HG03520 (cell line): ENCODE measurements around the gene P2RY1.
A peak's percentile ranks its signal among the peaks of the same experiment; 100 is the strongest.
"Not testable (repeated sequence)": the region's sequence is repeated elsewhere in the genome, so short reads cannot be mapped to it uniquely, and the experiment has no call there.

Source experiments
- ATAC-seq: cut with Tn5 transposase; IDR thresholded peaks from one replicate; pipeline ENCODE4 v1.9.1; 2021; ENCODE audit warnings: mild to moderate bottlenecking, moderate library complexity; ENCODE audit not compliant: unreplicated experiment

P2RY1 gene

DNA sequence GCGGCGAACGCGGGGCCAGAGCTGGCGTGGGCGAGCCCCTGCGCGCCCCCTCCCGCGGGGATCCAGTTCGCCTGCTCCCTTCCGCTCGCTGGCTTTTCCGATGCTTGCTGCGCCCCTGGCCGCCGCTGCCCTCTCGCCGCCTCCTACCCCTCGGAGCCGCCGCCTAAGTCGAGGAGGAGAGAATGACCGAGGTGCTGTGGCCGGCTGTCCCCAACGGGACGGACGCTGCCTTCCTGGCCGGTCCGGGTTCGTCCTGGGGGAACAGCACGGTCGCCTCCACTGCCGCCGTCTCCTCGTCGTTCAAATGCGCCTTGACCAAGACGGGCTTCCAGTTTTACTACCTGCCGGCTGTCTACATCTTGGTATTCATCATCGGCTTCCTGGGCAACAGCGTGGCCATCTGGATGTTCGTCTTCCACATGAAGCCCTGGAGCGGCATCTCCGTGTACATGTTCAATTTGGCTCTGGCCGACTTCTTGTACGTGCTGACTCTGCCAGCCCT, 721 bp downstream of the P2RY1 start:
- peak; percentile 2 for ATAC-seq

DNA sequence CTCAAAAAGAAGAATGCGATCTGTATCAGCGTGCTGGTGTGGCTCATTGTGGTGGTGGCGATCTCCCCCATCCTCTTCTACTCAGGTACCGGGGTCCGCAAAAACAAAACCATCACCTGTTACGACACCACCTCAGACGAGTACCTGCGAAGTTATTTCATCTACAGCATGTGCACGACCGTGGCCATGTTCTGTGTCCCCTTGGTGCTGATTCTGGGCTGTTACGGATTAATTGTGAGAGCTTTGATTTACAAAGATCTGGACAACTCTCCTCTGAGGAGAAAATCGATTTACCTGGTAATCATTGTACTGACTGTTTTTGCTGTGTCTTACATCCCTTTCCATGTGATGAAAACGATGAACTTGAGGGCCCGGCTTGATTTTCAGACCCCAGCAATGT, 1.3 kb downstream of the P2RY1 start:
- ATAC-seq = no peak

DNA sequence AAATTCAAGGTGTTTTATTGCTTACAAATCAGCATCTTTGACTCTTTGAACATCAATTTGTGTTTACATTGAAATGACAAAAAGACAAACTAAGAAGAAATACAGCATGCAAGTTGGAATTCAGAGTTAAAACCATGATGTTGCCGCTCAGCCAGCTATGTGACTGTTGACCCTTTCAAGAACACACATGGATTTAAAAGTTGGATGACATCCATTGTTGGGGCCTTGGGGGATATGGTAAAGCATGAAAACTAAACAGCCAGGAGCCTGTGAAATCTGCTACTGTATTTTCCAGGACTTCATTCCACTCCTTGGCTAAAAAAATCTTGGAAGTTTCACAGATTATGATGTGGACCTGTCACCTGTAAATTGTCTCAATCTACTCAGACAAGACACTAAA, 4.6 kb downstream of the P2RY1 start:
- ATAC-seq = no peak

DNA sequence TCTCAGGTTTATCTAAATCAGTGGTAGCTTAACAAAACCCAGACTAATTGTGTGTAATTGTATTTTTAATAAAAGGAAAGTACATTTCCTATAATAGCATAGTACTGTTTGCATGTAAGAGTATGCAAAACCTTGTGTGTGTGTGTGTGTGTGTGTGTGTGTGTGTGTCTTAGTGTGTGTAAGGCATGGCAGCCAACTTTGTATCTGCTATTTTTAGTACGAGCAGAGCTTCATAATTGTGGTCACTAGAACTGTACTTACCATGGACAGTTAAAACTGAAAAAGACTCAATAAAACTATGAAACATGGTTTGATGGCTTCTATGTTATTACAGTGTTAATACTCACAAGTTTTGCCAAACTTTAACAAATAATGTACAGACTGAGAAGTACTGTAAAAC, 6.2 kb downstream of the P2RY1 start:
- no peak for ATAC-seq

DNA sequence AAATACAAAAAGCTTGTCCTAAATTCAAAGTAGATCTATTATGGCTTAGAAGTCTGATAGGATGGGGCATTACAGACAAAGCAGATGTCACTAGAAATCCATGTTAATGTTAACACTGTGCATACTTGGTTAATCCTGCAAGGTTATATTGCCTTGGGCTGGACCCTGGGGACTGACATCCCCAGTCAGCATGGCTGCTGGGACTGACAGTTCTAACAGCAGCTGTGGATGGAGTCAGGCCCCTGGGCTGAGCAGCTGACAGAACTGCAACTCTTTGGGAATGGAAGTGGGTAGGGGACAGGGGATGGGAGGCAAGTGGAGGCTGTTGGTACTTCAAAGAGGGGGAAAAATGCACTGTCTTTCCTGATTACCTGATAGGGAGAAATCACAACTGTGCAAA, 7.5 kb downstream of the P2RY1 start:
- ATAC-seq = no peak

DNA sequence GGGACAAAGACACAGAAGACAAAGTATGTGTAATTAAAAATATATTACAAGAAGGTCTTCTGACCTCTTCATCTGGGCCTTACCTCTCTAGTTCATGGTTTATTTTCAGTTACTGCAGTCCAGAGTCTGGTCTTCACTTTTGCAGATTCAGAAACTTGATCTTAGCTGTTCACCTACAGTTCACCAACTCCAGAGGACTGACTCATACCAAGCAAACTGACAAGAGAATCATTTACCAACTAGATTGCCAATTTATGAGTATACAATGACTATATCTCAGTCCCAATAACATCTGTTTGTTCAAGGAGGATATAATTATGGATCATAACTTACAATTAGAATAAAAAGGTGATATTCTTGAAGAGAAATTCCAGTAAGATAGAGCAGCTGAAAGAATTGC, 9.0 kb downstream of the P2RY1 start:
- no peak for ATAC-seq

DNA sequence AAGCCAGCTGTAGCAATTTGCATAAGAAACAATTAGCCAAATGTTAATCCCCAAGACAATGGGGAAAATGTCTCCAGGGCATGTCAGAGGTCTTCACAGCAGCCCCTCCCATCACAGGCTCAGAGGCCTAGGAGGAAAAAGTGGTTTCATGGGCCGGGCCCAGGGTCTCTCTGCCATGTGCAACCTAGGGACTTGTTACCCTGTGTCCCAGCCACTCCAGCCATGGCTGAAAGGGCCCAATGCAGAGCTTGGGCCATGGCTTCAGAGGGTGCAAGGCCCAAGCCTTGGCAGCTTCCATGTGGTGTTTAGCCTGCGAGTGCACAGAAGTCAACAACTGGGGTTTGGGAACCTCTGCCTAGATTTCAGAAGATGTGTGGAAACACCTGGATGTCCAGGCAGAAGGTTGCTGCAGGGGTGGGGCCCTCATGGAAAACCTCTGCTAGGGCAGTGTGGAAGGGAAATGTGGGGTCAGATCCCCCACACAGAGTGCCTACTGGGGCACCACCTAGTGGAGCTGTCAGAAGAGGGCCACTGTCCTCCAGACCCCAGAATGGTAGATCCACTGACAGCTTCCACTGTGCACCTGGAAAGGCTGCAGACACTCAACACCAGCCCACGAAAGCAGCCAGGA, 11.8 kb downstream of the P2RY1 start:
- ATAC-seq = not testable (repeated sequence)

DNA sequence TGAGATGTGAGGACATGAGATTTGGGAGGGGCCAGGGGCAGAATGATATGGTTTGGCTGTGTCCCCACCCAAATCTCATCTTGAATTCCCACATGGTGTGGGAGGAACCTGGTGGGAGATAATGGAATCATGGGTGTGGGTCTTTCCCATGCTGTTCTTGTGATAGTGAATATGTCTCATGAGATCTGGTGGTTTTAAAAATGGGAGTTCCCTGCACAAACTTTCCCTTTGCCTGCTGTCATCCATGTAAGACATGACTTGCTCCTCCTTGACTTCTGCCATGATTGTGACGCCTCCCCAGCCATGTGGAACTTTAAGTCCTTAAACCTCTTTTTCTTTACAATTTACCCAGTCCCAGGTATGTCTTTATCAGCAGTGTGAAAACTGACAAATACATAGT, 12.7 kb downstream of the P2RY1 start:
- ATAC-seq = not testable (repeated sequence)

DNA sequence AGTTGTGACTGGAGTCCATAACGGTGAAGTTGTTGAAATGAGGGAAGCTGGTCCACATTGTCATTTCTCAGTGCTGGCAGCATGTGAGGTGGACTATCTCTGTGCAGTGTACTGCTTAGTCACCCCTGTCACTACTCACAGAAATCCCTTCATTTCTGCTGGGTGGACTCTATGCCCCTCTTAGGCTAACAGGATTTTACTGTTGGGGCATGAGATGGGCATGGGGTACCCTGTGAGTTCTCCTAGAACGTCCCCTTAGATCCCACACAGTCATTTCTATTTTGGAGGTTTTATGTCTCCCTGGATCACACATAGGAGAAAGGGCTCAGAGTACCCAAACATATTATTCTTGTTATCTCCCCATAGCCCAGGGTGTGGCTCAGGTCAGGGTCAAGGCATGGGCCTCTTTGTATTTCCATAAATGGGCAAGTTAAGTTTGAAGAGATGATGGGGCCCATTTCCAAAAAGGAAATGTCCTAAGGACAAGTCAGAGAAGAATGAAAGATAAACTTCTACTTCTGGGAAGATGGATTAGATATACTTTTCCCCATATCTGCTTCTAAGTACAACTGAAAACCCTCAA, 15.2 kb downstream of the P2RY1 start:
- ATAC-seq = no peak

DNA sequence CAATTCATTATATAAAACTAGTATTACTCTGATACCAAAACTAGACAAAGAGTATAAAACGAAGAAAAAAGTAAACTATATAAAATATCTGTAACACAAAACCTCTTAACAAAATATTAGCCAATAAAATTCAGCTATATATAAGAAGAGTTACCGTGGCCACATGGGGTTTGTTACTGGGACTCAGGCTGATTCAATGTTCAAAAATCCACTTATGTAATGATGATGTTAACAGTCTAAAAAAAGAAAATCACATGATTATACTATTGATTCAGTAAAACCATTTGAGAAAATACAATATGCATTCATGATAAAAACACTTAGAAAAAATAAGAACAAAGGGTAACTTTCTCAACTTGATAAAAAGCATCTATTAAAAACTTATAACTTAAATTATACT, 18.3 kb downstream of the P2RY1 start:
- no peak for ATAC-seq

DNA sequence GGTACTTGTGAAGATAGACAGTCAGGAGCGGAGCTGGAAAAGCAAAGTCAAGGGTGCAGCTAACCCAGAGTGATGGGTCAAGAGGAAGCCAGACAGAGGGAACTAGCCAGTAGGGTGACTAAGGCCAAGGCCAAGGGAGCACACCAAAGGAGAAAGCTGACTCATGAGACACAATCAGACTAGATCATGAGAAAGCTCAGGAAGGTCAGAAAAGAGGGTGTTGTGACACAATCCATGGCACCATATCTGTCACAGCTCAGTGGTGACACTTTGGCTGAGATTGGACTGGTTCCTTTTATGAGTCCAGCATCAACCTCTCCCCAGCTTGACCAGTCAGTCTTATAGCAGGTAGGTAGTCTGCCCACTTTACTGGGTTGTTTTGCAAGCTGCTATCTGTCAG, 22.2 kb downstream of the P2RY1 start:
- ATAC-seq = no peak

DNA sequence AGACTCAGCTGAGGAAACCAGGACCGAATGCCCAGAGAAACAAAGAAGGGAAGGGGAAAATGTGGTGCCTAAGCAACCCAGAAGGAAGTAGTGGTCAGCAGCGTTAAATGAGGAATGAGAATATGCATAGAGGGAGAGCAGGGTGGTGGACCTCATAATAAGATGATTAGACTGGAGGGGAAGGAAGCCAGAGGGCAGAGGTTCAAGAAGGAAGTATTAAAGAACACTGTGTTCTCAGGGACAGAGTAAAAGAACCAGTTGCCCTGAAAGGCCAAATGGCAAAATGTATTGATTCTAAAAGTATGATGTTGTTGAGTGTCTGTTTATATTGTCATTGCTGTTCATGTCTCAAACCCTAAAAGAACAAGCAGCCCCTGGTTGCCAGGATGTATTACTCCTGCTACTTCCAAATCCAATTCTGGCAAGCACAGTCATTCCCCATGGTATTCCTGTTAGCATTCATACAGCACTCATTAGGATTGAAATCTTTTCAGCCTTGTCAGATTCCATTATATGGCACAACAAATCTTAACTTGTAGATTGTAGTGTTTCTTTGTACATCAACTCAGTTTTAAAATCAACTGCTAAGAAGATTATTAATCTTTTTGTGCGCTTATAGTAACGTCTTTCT, 23.4 kb downstream of the P2RY1 start:
- no peak for ATAC-seq

DNA sequence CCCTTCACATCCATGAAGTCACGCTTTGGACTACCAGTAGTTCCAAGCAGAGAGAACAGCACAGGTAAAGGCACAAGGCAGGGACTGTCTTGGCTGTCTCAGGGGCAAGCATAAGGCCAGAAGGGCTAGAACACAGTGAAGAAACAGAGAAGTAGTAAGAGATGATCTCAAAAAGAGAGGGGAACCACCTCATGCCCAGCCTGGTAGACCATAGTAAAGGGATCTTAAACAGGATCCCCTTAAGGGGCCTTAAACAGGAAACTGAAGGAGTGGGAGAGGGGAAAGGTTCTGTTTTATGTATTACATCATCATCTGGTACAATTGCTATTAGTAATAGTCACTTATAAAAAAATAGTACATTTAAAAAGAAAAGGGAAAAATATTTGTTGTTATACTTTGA, 25.8 kb downstream of the P2RY1 start:
- ATAC-seq = no peak

DNA sequence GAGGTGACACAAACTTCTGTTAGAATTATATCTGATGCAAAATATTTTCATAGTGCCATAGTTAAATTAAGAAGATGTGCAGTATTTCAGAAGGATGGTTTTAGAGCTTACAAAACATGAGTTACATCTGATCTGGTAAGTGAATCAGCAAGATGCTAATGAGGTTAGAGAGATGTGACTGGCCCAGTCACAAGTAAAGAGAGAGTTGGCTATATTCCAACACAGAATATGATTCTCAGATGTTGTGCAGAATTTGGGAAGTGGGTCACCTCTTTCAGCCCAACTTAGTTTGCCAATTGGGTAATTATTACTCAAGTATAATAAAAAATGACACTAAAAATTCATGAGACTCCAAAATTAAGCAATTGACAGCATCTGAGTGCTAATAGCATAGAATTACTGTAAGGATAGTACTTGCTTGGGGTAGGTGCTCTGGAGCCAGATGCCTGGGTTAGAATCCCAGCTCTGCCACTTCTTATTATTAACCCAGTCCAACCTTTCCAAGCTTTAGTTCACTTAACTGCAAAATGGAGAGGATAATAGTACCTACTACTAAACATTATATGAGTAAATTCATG, 30.8 kb downstream of the P2RY1 start:
- ATAC-seq = no peak

DNA sequence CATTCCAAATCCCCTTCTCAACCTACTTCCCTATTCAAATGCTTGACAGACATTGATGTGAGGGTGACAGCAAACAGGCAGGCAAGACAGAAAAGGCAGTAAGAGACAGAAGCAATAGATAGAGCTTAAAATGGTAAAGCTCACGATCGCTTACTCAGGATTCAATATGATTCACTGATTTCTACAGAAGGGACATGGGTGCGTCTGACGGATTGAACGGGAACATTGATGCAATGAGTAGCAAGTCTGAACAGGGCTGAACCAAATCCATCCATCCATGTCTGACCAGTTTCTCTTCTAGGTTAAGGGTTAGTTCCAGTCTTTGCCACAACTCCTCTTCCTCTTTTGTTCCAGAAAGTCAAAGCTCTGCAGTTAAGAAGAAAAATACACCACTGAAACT, 35.1 kb downstream of the P2RY1 start:
- no peak for ATAC-seq

DNA sequence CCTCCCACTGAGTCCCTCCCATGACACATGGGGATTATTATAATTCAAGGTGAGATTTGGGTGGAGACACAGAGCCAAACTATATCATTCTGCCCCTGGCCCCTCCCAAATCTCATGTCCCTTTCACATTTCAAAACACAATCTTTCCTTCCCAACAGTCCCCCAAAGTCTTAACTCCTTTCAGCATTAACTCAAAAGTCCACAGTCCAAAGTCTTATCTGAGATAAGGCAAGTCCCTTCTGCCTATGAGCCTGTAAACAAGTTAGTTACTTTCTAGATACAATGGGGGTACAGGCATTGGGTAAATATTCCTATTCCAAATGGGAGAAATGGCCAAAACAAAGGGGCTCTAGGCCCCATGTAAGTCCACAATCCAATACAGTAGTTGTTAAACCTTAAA, 38.4 kb downstream of the P2RY1 start:
- ATAC-seq = not testable (repeated sequence)

DNA sequence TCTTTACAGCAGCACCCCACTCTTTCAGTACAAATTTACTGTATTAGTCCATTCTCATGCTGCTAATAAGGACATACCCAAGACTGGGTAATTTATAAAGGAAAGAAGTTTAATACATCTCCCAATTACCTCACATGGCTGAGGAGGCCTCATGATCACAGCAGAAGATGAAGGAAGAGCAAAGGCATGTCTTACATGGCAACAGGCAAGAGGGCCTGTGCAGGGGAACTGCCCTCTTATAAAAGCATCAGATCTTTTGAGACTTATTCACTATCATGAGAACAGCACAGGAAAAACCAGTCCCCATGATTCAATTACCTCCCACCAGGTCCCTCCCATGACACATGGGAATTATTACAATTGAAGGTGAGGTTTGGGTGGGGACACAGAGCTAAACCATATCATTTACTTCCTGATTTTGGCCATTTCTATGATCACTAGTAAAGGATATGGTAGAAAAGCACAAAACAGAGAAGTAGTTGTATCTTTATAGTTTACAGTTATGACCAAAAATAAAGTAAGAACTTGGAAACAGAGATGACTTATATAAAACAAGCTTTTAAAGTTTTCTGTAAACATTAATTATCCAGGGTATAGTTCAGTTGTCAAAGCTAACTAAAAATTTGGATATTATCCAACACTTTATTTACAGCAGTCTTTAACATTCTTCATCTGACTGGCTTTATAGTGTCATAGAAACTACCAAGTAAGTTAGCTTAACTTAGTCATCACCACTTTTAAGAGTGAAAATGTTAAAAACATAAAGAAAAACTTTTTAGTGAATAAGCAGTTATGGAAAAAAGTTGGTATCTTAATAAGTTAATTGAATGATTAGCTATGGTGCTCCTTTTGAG, 40.2 kb downstream of the P2RY1 start:
- ATAC-seq = no peak

DNA sequence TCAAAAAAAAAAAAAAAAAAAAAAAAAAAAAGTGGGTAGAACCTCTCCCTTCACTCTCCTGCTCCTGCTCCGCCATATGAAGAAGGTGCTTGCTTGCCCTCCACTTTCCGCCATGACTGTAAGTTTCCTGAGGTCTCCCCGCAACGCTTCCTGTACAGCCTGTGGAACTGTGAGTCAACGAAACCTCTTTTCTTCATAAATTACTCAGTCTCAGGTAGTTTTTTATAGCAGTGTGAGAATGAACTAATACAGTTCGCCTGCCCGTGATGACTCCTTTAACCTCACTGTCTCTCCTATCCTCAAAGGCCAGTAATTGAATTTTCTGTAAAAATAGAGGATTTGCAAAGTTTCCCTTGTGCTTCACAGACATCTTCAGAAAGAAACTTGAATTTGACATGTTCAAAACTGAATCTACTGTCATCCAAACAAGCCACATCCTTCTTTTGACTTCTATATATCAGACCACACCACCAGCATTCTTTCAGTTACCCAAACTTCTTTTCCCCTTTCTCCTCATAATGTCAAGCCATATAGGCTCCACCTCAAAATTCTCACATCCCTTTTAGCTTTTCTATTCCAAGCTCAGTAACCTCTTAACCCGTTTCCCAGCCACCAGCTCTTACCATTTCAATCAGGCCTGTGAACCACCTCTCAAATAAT, 44.3 kb downstream of the P2RY1 start:
- no peak for ATAC-seq

DNA sequence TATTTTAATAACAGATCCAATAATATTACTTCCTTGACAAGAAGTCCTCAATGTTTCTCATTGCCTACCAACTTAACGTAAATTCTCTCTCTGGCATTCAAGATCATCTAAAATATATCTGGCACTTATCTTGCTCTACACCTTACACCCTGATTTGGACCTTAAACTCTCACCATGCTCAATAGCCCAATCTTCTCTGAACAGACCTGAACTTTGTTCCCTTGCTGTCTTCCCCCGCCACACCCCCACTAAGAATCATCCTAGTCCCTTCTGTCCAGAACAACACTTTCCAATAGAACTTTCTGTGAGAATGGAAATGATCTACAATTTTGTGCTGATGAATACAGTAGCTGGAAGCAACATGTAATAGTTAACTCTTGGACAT, 44.9 kb downstream of the P2RY1 start:
- ATAC-seq = no peak

DNA sequence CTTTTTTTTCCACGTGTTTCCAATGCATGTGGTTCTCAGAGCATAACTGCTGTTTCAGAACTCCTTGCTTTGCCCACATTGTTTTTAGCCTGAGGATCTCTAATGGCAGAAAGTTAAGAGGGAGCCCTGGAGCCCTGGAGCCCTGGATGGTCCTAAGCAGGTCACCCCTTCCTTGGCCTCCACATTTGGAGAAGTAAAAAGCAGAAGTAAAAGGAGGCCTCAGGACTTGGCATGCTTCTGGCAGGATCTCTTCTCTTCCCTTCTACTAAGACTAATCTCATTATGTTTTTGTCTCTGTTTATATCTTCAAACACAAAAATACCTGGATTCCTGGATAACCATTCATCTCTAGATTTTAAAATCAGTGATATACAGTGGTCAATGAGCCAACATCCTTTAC, 50.1 kb downstream of the P2RY1 start:
- ATAC-seq = no peak
